Testis (tissue), 2 donors: ENCODE results near the gene PEX14.

Experiments
- CTCF ChIP-seq, 3 experiments: fragments of 450-650 bp in 2 of 3; fragments of 200-600 bp in 1 of 3; sonication (generic) in 1 of 3; IDR thresholded peaks; one replicate each; pipeline ENCODE4 v1.5.1; 2016 to 2019; ENCODE audit warnings: antibody characterized with exemption in 3 of 3, mild to moderate bottlenecking in 2 of 3, moderate library complexity in 1 of 3
- POLR2A ChIP-seq: fragments of 450-650 bp; IDR thresholded peaks from one replicate; pipeline ENCODE4 v1.6.1; 2017; ENCODE audit warnings: antibody characterized with exemption, mild to moderate bottlenecking, moderate library complexity

GRCh38 chr1:10678852-10679251 is 204.1 kb downstream of the PEX14 start:
- TF ChIP-seq CTCF (IDR thresholded peaks at IDR 0.05) (no peak), POLR2A (no peak)
